Right atrium auricular region (tissue), 2 donors: ENCODE results near the gene NOP56. TPM values are rescaled to one million over a fixed set of nuclear protein-coding genes. Genes with fewer than 3 reads are reported as not detected.
"Not testable (repeated sequence)": the region's sequence is repeated elsewhere in the genome, so short reads cannot be mapped to it uniquely, and the experiment has no call there.

Source experiments
- DNase-seq: peaks from one replicate; pipeline ENCODE4 v3.0.0-alpha.2; 2019; ENCODE audit warnings: low spot score
- H3K27ac ChIP-seq, 2 donors: fragments of 200-600 bp; sonication (generic); 1 replicate in 1 of 2; 2 replicates in 1 of 2; pipeline ENCODE4 v1.5.1; 2016 to 2019
- H3K27me3 ChIP-seq, 2 donors: fragments of 200-600 bp; sonication (generic); one replicate each; pipeline versions ENCODE4 v1.5.1 to v1.6.0; 2017 to 2019
- H3K36me3 ChIP-seq: fragments of 200-600 bp; sonication (generic); one replicate; pipeline ENCODE4 v1.5.1; 2016
- H3K4me1 ChIP-seq, 2 donors: fragments of 200-600 bp; sonication (generic); one replicate each; pipeline versions ENCODE4 v1.5.1 to v1.6.0; 2017 to 2019
- H3K4me3 ChIP-seq, 2 donors: fragments of 200-600 bp; sonication (generic); 1 replicate in 1 of 2; 2 replicates in 1 of 2; pipeline ENCODE4 v1.5.1; 2017 to 2019; ENCODE audit warnings: mild to moderate bottlenecking in 1 of 2, moderate library complexity in 1 of 2
- H3K9me3 ChIP-seq, 2 donors: fragments of 200-600 bp; sonication (generic); one replicate each; pipeline ENCODE4 v1.5.1; 2019
- total RNA-seq, 2 donors: library from RNA; depleted of rRNA; stranded (reverse); fragments of >200 nt; gene quantifications; one replicate each; pipeline ENCODE4 v1.1.0, GENCODE V29; 2016
- TF ChIP-seq, protein P1 (sequence below), 2 donors: fragments of 200-600 bp; sonication (generic); IDR thresholded peaks; one replicate each; pipeline ENCODE4 v1.5.1; 2019; ENCODE audit warnings: antibody characterized with exemption in 2 of 2

NOP56 gene
- total RNA-seq, 2 donors from 2014 or later: 30.9 to 47.1 TPM

DNA sequence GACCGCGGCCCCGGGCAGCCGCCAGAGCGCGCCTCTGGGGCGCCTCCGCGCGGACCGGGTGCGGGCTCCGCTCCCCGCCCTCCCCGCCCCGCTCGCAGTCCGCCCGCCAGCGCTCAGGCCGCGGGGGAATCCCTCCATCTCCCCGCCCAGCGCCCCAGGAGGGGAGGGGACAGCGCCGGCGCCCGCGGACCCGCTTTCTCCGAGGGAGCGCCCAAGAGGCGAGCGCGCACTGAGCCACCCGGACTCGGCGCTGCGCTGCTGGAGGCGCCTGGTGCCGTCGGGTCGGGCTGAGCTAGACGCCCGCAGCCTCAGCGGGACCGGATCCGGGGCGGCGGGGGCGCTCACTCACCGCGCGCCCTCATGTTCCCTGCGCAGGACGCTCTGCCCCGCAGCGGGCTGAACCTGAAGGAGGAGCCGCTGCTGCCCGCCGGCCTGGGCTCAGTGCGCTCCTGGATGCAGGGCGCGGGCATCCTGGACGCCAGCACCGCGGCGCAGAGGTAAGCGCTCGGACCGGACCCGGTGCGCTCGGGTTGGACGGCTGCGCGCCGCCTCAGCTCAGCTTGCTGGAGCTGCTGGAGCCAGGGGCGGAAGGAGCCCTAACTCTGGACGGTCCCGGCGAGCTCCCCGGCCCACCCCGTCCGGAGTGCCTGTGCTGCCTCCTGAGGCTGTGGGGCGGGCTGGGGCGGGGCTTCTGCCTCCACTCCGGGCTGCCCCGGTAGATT, 41.0 kb downstream of the NOP56 start:
- H3K27me3 ChIP-seq: no peaks in the 10 kb centered on the region
- H3K9me3 ChIP-seq: no peaks in the 10 kb centered on the region
- H3K36me3 ChIP-seq: no peaks in the 10 kb centered on the region
- peak overlapping the region; percentile 43 to 61 for H3K4me3 ChIP-seq
- TF ChIP-seq, protein P1, sequence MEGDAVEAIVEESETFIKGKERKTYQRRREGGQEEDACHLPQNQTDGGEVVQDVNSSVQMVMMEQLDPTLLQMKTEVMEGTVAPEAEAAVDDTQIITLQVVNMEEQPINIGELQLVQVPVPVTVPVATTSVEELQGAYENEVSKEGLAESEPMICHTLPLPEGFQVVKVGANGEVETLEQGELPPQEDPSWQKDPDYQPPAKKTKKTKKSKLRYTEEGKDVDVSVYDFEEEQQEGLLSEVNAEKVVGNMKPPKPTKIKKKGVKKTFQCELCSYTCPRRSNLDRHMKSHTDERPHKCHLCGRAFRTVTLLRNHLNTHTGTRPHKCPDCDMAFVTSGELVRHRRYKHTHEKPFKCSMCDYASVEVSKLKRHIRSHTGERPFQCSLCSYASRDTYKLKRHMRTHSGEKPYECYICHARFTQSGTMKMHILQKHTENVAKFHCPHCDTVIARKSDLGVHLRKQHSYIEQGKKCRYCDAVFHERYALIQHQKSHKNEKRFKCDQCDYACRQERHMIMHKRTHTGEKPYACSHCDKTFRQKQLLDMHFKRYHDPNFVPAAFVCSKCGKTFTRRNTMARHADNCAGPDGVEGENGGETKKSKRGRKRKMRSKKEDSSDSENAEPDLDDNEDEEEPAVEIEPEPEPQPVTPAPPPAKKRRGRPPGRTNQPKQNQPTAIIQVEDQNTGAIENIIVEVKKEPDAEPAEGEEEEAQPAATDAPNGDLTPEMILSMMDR (IDR thresholded peaks at IDR 0.05): peak in 1 of 2 donors; percentile 15
- peaks cover 0 to 13% of the 10 kb centered on the region in 2 donors for H3K4me1 ChIP-seq
- H3K27ac ChIP-seq: peak overlapping the region; percentile 40 to 56
- DNase-seq: no peak

DNA sequence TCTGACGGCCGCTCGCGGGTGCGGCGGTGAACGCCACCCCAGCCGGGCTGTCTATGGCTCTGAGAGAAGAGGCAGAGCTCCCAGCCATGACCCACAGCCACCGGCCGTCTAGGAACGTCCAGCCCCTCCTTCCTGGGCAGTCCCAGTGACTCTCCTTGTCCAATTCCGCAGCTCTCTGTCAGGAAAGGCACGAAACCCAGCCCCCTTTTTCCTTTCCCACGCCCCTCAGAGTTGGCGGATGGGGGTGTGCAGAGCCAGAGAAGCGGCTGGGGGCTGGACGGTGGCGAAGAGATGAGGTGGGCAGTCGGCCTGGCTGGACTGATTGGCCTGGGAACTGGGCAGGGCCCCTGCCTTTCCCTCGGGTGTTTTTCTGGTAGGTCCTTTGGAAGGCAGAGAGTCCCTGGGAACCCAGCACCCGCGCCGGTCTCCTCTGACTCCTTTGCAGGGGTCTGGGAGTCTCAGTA, 41.6 kb downstream of the NOP56 start:
- no peaks in the 10 kb centered on the region for H3K36me3 ChIP-seq
- H3K27ac ChIP-seq: peak overlapping the region in 1 of 2 donors; percentile 56
- no peak for DNase-seq
- no peaks in the 10 kb centered on the region for H3K9me3 ChIP-seq
- peak overlapping the region; percentile 43 to 61 for H3K4me3 ChIP-seq
- no peaks in the 10 kb centered on the region for H3K27me3 ChIP-seq
- H3K4me1 ChIP-seq: peaks cover 0 to 13% of the 10 kb centered on the region in 2 donors
- TF ChIP-seq, protein P1 (IDR thresholded peaks at IDR 0.05): no peak

DNA sequence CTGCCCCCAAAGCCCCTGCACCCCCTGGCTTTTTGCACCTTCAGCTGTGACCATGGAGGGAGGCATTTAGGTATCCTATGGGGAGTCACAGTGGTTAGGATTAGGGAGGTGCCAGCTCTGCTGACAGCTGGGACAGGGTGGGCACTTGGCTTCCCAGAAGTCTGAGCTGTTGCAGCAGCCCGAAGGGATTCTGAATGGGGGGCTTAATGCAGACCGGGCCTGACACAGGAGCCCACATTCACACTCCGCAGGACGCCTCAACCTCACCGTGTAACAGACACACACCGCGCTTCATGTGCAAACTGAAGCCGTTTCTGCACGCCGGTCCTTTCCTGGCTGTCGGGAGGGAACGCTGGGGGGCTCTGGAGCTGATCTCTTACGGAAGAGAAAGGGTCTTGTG, 42.1 kb downstream of the NOP56 start:
- H3K9me3 ChIP-seq: no peaks in the 10 kb centered on the region
- H3K36me3 ChIP-seq: no peaks in the 10 kb centered on the region
- DNase-seq: no peak
- no peak overlapping the region for H3K4me3 ChIP-seq
- H3K27me3 ChIP-seq: no peaks in the 10 kb centered on the region
- TF ChIP-seq, protein P1 (IDR thresholded peaks at IDR 0.05): no peak
- no peak overlapping the region for H3K27ac ChIP-seq
- H3K4me1 ChIP-seq: peaks cover 0 to 13% of the 10 kb centered on the region in 2 donors

DNA sequence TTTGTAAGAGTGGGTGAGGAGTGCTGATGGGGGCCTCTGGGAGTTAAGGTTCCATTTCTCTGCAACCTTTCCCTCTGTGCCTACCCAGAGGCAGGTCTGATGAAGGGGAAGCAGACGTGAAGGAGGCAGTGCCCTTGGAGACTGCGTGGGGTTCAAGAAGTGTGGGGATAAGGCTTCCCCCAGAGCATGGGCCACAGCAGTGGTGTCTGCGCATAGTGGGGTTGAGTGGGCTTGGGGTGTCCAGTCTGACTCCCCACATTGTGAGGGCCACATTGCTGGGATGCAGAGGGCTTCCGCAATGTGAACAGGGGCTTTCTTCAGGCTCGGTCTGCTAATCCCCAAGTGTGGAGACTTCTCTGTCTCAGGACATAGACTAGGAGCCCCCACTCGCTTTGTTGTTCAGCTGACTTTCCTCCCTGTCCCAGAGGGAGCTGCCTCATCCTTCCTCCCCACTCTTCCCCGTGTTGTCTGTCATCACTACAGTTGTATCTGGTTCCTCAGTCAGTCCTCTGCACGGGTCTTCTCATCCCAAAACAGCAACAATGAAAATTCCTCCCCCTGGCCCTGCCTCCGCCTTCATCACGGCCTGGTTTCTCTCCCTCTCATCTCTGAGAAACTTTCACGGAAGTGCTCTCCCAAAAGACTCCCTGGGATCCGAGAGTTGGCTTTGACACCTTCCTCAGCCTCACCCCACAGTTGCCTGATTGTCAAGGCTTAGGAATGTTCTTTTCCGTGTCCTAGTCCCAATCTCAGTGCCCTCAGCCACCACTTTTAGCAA, 43.0 kb downstream of the NOP56 start:
- DNase-seq: no peak
- TF ChIP-seq, protein P1 (IDR thresholded peaks at IDR 0.05): no peak
- no peaks in the 10 kb centered on the region for H3K27me3 ChIP-seq

DNA sequence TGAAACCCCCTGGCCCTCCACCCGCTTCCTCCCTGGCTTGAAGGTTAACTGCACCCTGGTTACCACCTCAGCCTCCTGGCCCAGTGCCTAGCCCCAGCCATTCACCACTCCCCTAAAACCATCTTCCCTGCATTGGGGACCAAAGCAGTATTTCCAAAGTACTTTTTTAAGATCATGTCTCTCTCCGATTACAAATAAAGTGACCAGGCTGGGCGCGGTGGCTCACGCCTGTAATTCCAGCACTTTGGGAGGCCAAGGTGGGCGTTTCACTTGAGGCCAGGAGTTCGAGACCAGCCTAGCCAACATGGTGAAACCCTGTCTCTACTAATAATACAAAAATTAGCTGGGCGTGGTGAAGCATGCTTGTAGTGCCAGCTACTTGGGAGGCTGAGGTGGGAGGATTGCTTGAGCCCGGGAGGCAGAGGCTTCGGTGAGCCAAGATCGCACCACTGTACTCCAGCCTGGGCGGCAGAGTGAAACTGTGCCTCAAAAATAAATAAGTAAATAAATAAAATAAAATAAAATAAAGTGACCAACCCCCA, 43.6 kb downstream of the NOP56 start:
- not testable (repeated sequence) for H3K4me3 ChIP-seq, H3K36me3 ChIP-seq, H3K9me3 ChIP-seq, H3K27me3 ChIP-seq, H3K27ac ChIP-seq
- peak; percentile 18 for DNase-seq
- peaks cover 0 to 13% of the 10 kb centered on the region in 2 donors for H3K4me1 ChIP-seq

More for the DNA sequence above, 43.0 kb downstream of the NOP56 start:
- Histone ChIP-seq H3K4me3 (no peak overlapping the region), H3K4me1 (peaks cover 0 to 13% of the 10 kb centered on the region in 2 donors), H3K9me3 (no peaks in the 10 kb centered on the region), H3K36me3 (no peaks in the 10 kb centered on the region), H3K27ac (no peak overlapping the region)

DNA sequence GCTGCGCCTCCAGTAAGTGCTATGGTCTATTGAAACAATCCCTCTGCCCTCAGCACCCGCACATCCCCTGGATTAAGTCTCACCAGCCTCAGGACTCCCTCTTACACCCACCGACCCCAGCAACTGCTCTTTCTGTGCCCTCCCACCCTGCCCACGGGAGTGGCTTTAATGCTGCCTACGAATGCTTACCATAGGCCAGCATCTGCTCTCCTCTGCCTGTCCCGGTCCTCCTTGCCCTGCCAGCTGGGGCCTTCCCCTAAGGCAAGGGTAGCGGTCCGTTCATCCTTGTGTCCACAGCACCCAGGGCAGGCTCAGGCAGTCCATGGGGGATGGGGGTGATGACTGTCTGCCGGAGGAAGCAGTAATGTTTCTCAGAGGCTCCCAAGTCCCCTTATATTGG, 44.2 kb downstream of the NOP56 start:
- no peaks in the 10 kb centered on the region for H3K27me3 ChIP-seq
- peaks cover 0 to 11% of the 10 kb centered on the region in 2 donors for H3K4me1 ChIP-seq
- no peaks in the 10 kb centered on the region for H3K36me3 ChIP-seq
- no peak for DNase-seq
- TF ChIP-seq, protein P1 (IDR thresholded peaks at IDR 0.05): no peak
- H3K9me3 ChIP-seq: no peaks in the 10 kb centered on the region
- H3K4me3 ChIP-seq: no peak overlapping the region
- no peak overlapping the region for H3K27ac ChIP-seq
